Stimulated activated CD4-positive, alpha-beta T cell treated with anti-CD3 and anti-CD28 coated beads, Interleukin-15, amount 100 ng/mL, for 1 hour (primary cell): ENCODE results near the gene C5orf58.
A peak's percentile ranks its signal among the peaks of the same experiment; 100 is the strongest.

Source experiments
- DNase-seq, 2 donors: peaks; one replicate each; pipeline ENCODE4 v3.0.0-alpha.2; 2020; ENCODE audit warnings: low read depth in 1 of 2, low spot score in 1 of 2

The C5orf58 gene

GRCh38 chr5:170278611-170279458 lies 46.0 kb downstream of the C5orf58 start:
- DNase-seq, result peak; percentile 60 to 71

- DNase-seq, result no peak
Observed at GRCh38 chr5:170279459-170279817, 46.7 kb downstream of the C5orf58 start.

- DNase-seq, result no peak
Observed at GRCh38 chr5:170280011-170280493, 47.3 kb downstream of the C5orf58 start.

- DNase-seq, result no peak
Observed at GRCh38 chr5:170283296-170283695, 50.5 kb downstream of the C5orf58 start.

GRCh38 chr5:170284231-170284630 lies 51.4 kb downstream of the C5orf58 start:
- no peak for DNase-seq

GRCh38 chr5:170285181-170285580 lies 52.4 kb downstream of the C5orf58 start:
- no peak for DNase-seq

GRCh38 chr5:170286386-170286925 lies 53.7 kb downstream of the C5orf58 start:
- DNase-seq, result no peak

GRCh38 chr5:170287532-170287931 lies 54.7 kb downstream of the C5orf58 start:
- no peak for DNase-seq

GRCh38 chr5:170288151-170288550 lies 55.4 kb downstream of the C5orf58 start:
- DNase-seq, result no peak

- no peak for DNase-seq
Observed at GRCh38 chr5:170288551-170288950, 55.8 kb downstream of the C5orf58 start.

- no peak for DNase-seq
Observed at GRCh38 chr5:170289121-170289520, 56.3 kb downstream of the C5orf58 start.

- DNase-seq, result no peak
Observed at GRCh38 chr5:170289764-170290163, 57.0 kb downstream of the C5orf58 start.

GRCh38 chr5:170290498-170290897 lies 57.7 kb downstream of the C5orf58 start:
- DNase-seq, result no peak

- no peak for DNase-seq
Observed at GRCh38 chr5:170292179-170293104, 59.7 kb downstream of the C5orf58 start.

- DNase-seq, result no peak
Observed at GRCh38 chr5:170293273-170293672, 60.5 kb downstream of the C5orf58 start.

GRCh38 chr5:170294057-170294456 lies 61.3 kb downstream of the C5orf58 start:
- DNase-seq, result no peak

GRCh38 chr5:170294556-170294955 lies 61.8 kb downstream of the C5orf58 start:
- DNase-seq, result no peak
